CD14-positive monocyte (primary cell): ENCODE measurements around the gene ANKRD66. TPM values are rescaled to one million over a fixed set of nuclear protein-coding genes. Genes with fewer than 3 reads are reported as not detected.

Experiments
- DNase-seq, 3 donors: peaks; one replicate each; pipeline ENCODE4 v3.0.0-alpha.2; 2011 to 2022
- H2AFZ ChIP-seq: 2 replicates; pipeline ENCODE4 v1.6.0; 2012; ENCODE audit warnings: mild to moderate bottlenecking, low read depth, low read length, inconsistent platforms; ENCODE audit not compliant: insufficient read depth, poor library complexity, severe bottlenecking
- H3K27ac ChIP-seq, 2 donors: 1 replicate in 1 of 2; 2 replicates in 1 of 2; pipeline ENCODE4 v1.5.1; 2012 to 2013; ENCODE audit warnings: low read length in 2 of 2, control low read depth in 1 of 2, inconsistent platforms in 1 of 2, low read depth in 1 of 2, mild to moderate bottlenecking in 1 of 2
- H3K27me3 ChIP-seq, 2 donors: one replicate each; pipeline versions ENCODE4 v1.6.0 to v1.6.1; 2011 to 2013; ENCODE audit warnings: low read length in 2 of 2; ENCODE audit not compliant: control insufficient read depth in 2 of 2, insufficient read depth in 2 of 2
- H3K36me3 ChIP-seq, 2 donors: replicated peaks in 1 of 2; 1 replicate in 1 of 2; 2 replicates in 1 of 2; pipeline versions ENCODE4 v1.5.1 to v1.6.1; 2012 to 2013; ENCODE audit warnings: low read length in 2 of 2, control low read depth in 1 of 2, inconsistent platforms in 1 of 2, mild to moderate bottlenecking in 1 of 2; ENCODE audit not compliant: insufficient read depth in 2 of 2, control insufficient read depth in 1 of 2
- H3K4me1 ChIP-seq, 2 donors: 1 replicate in 1 of 2; 2 replicates in 1 of 2; pipeline versions ENCODE4 v1.5.1 to v1.6.1; 2012 to 2013; ENCODE audit warnings: low read length in 2 of 2, control low read depth in 1 of 2, inconsistent platforms in 1 of 2, mild to moderate bottlenecking in 1 of 2, moderate library complexity in 1 of 2; ENCODE audit not compliant: insufficient read depth in 2 of 2, control insufficient read depth in 1 of 2
- H3K4me2 ChIP-seq: replicated peaks from 2 replicates; pipeline ENCODE3; 2012; ENCODE audit warnings: low read length, moderate library complexity, mild to moderate bottlenecking; ENCODE audit not compliant: poor library complexity, severe bottlenecking; ENCODE audit errors: extremely low read depth
- H3K4me3 ChIP-seq, 3 experiments: fragments of 200-600 bp in 1 of 3; sonication (generic) in 1 of 3; replicated peaks in 1 of 3; 1 replicate in 2 of 3; 2 replicates in 1 of 3; pipeline ENCODE4 v1.5.1; 2011 to 2013; ENCODE audit warnings: low read length in 3 of 3, mild to moderate bottlenecking in 3 of 3, control low read depth in 2 of 3, low read depth in 2 of 3, inconsistent platforms in 1 of 3, moderate library complexity in 1 of 3
- H3K79me2 ChIP-seq: 2 replicates; pipeline ENCODE4 v1.6.0; 2012; ENCODE audit warnings: mild to moderate bottlenecking, control low read depth, inconsistent platforms, low read length, moderate library complexity; ENCODE audit not compliant: insufficient read depth
- H3K9ac ChIP-seq: 2 replicates; pipeline ENCODE4 v1.6.0; 2017; ENCODE audit warnings: low read length, mild to moderate bottlenecking; ENCODE audit not compliant: insufficient read depth, poor library complexity, severe bottlenecking
- H3K9me3 ChIP-seq, 2 donors: replicated peaks in 1 of 2; 1 replicate in 1 of 2; 2 replicates in 1 of 2; pipeline versions ENCODE4 v1.5.1 to v1.6.1; 2012 to 2013; ENCODE audit warnings: low read length in 2 of 2, control low read depth in 1 of 2; ENCODE audit not compliant: control insufficient read depth in 1 of 2, insufficient read depth in 1 of 2
- H4K20me1 ChIP-seq: 2 replicates; pipeline ENCODE4 v1.6.0; 2012; ENCODE audit warnings: mild to moderate bottlenecking, low read length, control low read depth, moderate library complexity; ENCODE audit not compliant: insufficient read depth
- H3K27ac Mint-ChIP-seq, 7 donors: one replicate each; pipeline ENCODE4 v1.8.0; 2020; ENCODE audit warnings: mild to moderate bottlenecking in 7 of 7, mixed read lengths in 7 of 7, moderate library complexity in 6 of 7, inconsistent platforms in 2 of 7
- H3K27me3 Mint-ChIP-seq, 3 donors: one replicate each; pipeline ENCODE4 v1.8.0; 2021 to 2022; ENCODE audit warnings: low read depth in 3 of 3, mild to moderate bottlenecking in 3 of 3, mixed read lengths in 3 of 3, moderate library complexity in 3 of 3, inconsistent platforms in 1 of 3
- H3K36me3 Mint-ChIP-seq, 2 donors: one replicate each; pipeline ENCODE4 v1.8.0; 2020; ENCODE audit warnings: mixed read lengths in 2 of 2, inconsistent platforms in 1 of 2, mild to moderate bottlenecking in 1 of 2
- H3K4me1 Mint-ChIP-seq: one replicate; pipeline ENCODE4 v1.8.0; 2020; ENCODE audit warnings: mild to moderate bottlenecking, mixed read lengths
- H3K4me3 Mint-ChIP-seq, 2 donors: one replicate each; pipeline ENCODE4 v1.8.0; 2020; ENCODE audit warnings: mild to moderate bottlenecking in 2 of 2, mixed read lengths in 2 of 2, moderate library complexity in 1 of 2
- H3K9me3 Mint-ChIP-seq, 7 donors: one replicate each; pipeline ENCODE4 v1.8.0; 2020 to 2022; ENCODE audit warnings: mixed read lengths in 7 of 7, mild to moderate bottlenecking in 6 of 7, moderate library complexity in 6 of 7, inconsistent platforms in 2 of 7
- WGBS: methylation state at CpG from one replicate; pipeline ENCODE4 v1.1.5; 2013; ENCODE audit warnings: missing lambda C conversion rate; ENCODE audit not compliant: insufficient coverage; 5-methylcytosine and 5-hydroxymethylcytosine counted together
- intact Hi-C, 2 donors: fragments of 100-400 bp; cut with micrococcal nuclease; formaldehyde crosslinking; loops; one replicate each; pipeline versions ENCODE4 v1.15.0 to v1.15.1; 2023
- polyA plus RNA-seq, 3 donors: library from polyadenylated mRNA; depleted of rRNA in 1 of 3; unstranded in 2 of 3; stranded (reverse) in 1 of 3; fragments of 300-500 nt in 2 of 3; fragments of >200 nt in 1 of 3; fragmentation: Illumina TruSeq in 2 of 3; gene quantifications; 1 replicate in 2 of 3; 2 replicates in 1 of 3; pipeline ENCODE4 v1.2.3, GENCODE V29; 2012 to 2021
- TF ChIP-seq, protein P1 (sequence below): fragments of 200-600 bp; IDR thresholded peaks from one replicate; pipeline ENCODE4 v1.8.0; 2022; ENCODE audit warnings: antibody characterized with exemption, mild to moderate bottlenecking

Gene ANKRD66
- polyA plus RNA-seq, 3 donors: not detected

GRCh38 chr6:46792635-46793034, 45.9 kb downstream of the ANKRD66 start:
- Mint-ChIP-seq H3K27me3 (peaks cover 0 to 3% (median 1%) of the 10 kb centered on the region in 3 donors), H3K4me3 (no peak overlapping the region), H3K9me3 (peaks cover 0 to 2% (median 0%) of the 10 kb centered on the region in 7 donors), H3K27ac (no peak overlapping the region), H3K36me3 (no peaks in the 10 kb centered on the region), H3K4me1 (peaks cover 6% of the 10 kb centered on the region)
- Histone ChIP-seq H3K4me2 (no peak overlapping the region), H3K9ac (no peak overlapping the region), H3K9me3 (no peaks in the 10 kb centered on the region), H3K27me3 (no peaks in the 10 kb centered on the region), H3K27ac (no peak overlapping the region), H2AFZ (no peak overlapping the region), H4K20me1 (no peaks in the 10 kb centered on the region), H3K4me1 (no peaks in the 10 kb centered on the region), H3K4me3 (no peak overlapping the region), H3K79me2 (no peaks in the 10 kb centered on the region), H3K36me3 (no peaks in the 10 kb centered on the region)
- TF ChIP-seq, protein P1, sequence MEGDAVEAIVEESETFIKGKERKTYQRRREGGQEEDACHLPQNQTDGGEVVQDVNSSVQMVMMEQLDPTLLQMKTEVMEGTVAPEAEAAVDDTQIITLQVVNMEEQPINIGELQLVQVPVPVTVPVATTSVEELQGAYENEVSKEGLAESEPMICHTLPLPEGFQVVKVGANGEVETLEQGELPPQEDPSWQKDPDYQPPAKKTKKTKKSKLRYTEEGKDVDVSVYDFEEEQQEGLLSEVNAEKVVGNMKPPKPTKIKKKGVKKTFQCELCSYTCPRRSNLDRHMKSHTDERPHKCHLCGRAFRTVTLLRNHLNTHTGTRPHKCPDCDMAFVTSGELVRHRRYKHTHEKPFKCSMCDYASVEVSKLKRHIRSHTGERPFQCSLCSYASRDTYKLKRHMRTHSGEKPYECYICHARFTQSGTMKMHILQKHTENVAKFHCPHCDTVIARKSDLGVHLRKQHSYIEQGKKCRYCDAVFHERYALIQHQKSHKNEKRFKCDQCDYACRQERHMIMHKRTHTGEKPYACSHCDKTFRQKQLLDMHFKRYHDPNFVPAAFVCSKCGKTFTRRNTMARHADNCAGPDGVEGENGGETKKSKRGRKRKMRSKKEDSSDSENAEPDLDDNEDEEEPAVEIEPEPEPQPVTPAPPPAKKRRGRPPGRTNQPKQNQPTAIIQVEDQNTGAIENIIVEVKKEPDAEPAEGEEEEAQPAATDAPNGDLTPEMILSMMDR: no peak
- no peak for DNase-seq
- no CpG with 5 or more reads among the region's 1 CpG for WGBS
- intact Hi-C loops: no loop called here

DNA sequence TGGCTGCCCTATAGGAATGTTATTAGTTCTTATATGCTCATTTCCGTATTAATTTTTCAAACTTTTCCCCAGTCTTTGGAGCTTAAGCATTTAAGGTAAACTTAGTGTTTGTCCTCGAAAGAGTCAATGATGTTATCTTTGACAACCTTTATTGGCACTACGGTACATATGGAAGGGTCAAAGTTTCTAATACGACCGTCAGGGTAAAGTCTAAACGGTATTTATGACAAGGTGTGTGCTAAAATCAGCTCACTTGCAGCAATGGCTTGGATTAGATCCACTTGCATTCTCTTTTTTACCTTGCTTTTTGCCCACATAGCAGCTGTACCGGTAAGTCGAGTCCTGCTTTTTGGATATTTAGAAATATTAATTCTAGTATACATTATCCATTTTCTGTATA, 46.4 kb downstream of the ANKRD66 start, which contains the start of gene MEP1A:
Gene MEP1A (plus strand): TSS at position 252 of the 400 bp plus-strand sequence. CDS start 10 bp downstream, at position 262.
- DNase-seq: no peak
- Mint-ChIP-seq H3K27ac (no peak within 1 kb of the TSS), H3K36me3 (no peaks in the 10 kb centered on the region), H3K4me3 (no peak within 1 kb of the TSS), H3K9me3 (peaks cover 0 to 3% (median 2%) of the 10 kb centered on the region in 7 donors), H3K27me3 (peaks cover 0 to 5% (median 1%) of the 10 kb centered on the region in 3 donors), H3K4me1 (peaks cover 6% of the 10 kb centered on the region)
- H3K79me2 ChIP-seq: no peaks in the 10 kb centered on the region
- H3K4me1 ChIP-seq: no peaks in the 10 kb centered on the region
- 96% methylated on average over 5 of the region's 8 CpGs for WGBS
- no peak within 1 kb of the TSS for H3K27ac ChIP-seq
- no peaks in the 10 kb centered on the region for H3K36me3 ChIP-seq
- TF ChIP-seq, protein P1: no peak
- no peaks in the 10 kb centered on the region for H3K27me3 ChIP-seq
- H3K4me2 ChIP-seq: no peak within 1 kb of the TSS
- no peak within 1 kb of the TSS for H3K4me3 ChIP-seq
- no peak within 1 kb of the TSS for H3K9ac ChIP-seq
- H2AFZ ChIP-seq: no peak within 1 kb of the TSS
- no peaks in the 10 kb centered on the region for H4K20me1 ChIP-seq
- no peaks in the 10 kb centered on the region for H3K9me3 ChIP-seq
- intact Hi-C loops: no loop called here
